ENCODE data around the gene LHFPL4. TPM values are rescaled to one million over a fixed set of nuclear protein-coding genes. Genes with fewer than 3 reads are reported as not detected.

Gene LHFPL4
- total RNA-seq, 1 experiment from 2014 or later = not detected

- H3K4me1 ChIP-seq = no peaks in the 10 kb centered on the region
- Mint-ChIP-seq H3K4me3 (ENCODE audit: unreplicated experiment) (no peak overlapping the region), H3K9me3 (ENCODE audit: unreplicated experiment) (no peaks in the 10 kb centered on the region), H3K4me1 (ENCODE audit: low read depth, unreplicated experiment) (no peaks in the 10 kb centered on the region), H3K27me3 (ENCODE audit: insufficient read depth, unreplicated experiment) (no peaks in the 10 kb centered on the region), H3K27ac (ENCODE audit: unreplicated experiment) (no peak overlapping the region), H3K36me3 (ENCODE audit: insufficient read depth, unreplicated experiment) (peaks cover 85% of the 10 kb centered on the region)
- ChIA-PET POLR2A (no interaction called here), CTCF (no interaction called here)
- H3K9me3 ChIP-seq = no peaks in the 10 kb centered on the region
- H3K36me3 ChIP-seq (ENCODE audit: control insufficient read depth, insufficient read depth, low read length) = peaks cover 1% of the 10 kb centered on the region; the same call in 1 of the 2 replicates
- no peaks in the 10 kb centered on the region for H3K27me3 ChIP-seq (replicated peaks; ENCODE audit: control insufficient read depth, insufficient read depth, low read length)
- no peak for DNase-seq
- intact Hi-C loops (cut with micrococcal nuclease; ENCODE audit: unreplicated experiment) = no loop called here
- H3K4me3 ChIP-seq (ENCODE audit: low read depth, low read length) = no peak overlapping the region
- TF ChIP-seq CTCF (IDR thresholded peaks at IDR 0.05; ENCODE audit: insufficient read depth in 1 of 2, low read depth in 1 of 2, low read length in 1 of 2, severe bottlenecking in 1 of 2, unreplicated experiment in 1 of 2) = no peak
- no TSS peak for BruUV-seq (replicated peaks)
These were observed 103.5 kb downstream of the LHFPL4 start for GRCh38 chr3:9450126-9450525.

- no TSS peak for BruUV-seq (replicated peaks)
- no peaks in the 10 kb centered on the region for H3K9me3 Mint-ChIP-seq (ENCODE audit: unreplicated experiment)
- POLR2A ChIA-PET = no interaction called here
- CTCF ChIA-PET = no interaction called here
- H3K36me3 ChIP-seq (ENCODE audit: control insufficient read depth, insufficient read depth, low read length) = peaks cover 1% of the 10 kb centered on the region; the same call in 1 of the 2 replicates
- no peak for DNase-seq
- H3K4me3 ChIP-seq (ENCODE audit: low read depth, low read length) = no peak overlapping the region
- H3K4me3 Mint-ChIP-seq (ENCODE audit: unreplicated experiment) = no peak overlapping the region
- no peaks in the 10 kb centered on the region for H3K4me1 Mint-ChIP-seq (ENCODE audit: low read depth, unreplicated experiment)
- intact Hi-C loops (cut with micrococcal nuclease; ENCODE audit: unreplicated experiment) = no loop called here
- H3K9me3 ChIP-seq = no peaks in the 10 kb centered on the region
- no peaks in the 10 kb centered on the region for H3K4me1 ChIP-seq
- no peak overlapping the region for H3K27ac Mint-ChIP-seq (ENCODE audit: unreplicated experiment)
- H3K27me3 Mint-ChIP-seq (ENCODE audit: insufficient read depth, unreplicated experiment) = no peaks in the 10 kb centered on the region
- peaks cover 88% of the 10 kb centered on the region for H3K36me3 Mint-ChIP-seq (ENCODE audit: insufficient read depth, unreplicated experiment)
- no peaks in the 10 kb centered on the region for H3K27me3 ChIP-seq (replicated peaks; ENCODE audit: control insufficient read depth, insufficient read depth, low read length)
- no peak for TF ChIP-seq CTCF (IDR thresholded peaks at IDR 0.05; ENCODE audit: insufficient read depth in 1 of 2, low read depth in 1 of 2, low read length in 1 of 2, severe bottlenecking in 1 of 2, unreplicated experiment in 1 of 2)
These were observed 105.0 kb downstream of the LHFPL4 start for GRCh38 chr3:9448643-9449042.

Other genes starting within 250 kb of the LHFPL4 start
- 56.0 and 62.2 TPM in 2 replicates for gene THUMPD3, start 190.8 kb downstream of the LHFPL4 start, total RNA-seq (2022)
- 140 and 155 TPM in 2 replicates for gene SETD5, start 156.2 kb downstream of the LHFPL4 start, total RNA-seq (2022)
- gene MTMR14, start 95.7 kb upstream of the LHFPL4 start, total RNA-seq (2022) = 30.1 and 34.7 TPM in 2 replicates
- not detected in 2 replicates for gene CPNE9, start 150.0 kb upstream of the LHFPL4 start, total RNA-seq (2022)
- 24.7 and 26.0 TPM in 2 replicates for gene BRPF1, start 177.9 kb upstream of the LHFPL4 start, total RNA-seq (2022)
- 24.1 and 25.3 TPM in 2 replicates for gene OGG1, start 196.1 kb upstream of the LHFPL4 start, total RNA-seq (2022)
- gene CAMK1, start 216.1 kb upstream of the LHFPL4 start, total RNA-seq (2022) = 9.7 and 11.9 TPM in 2 replicates
- 49.2 and 49.6 TPM in 2 replicates for gene TADA3, start 238.7 kb upstream of the LHFPL4 start, total RNA-seq (2022)
- gene ARPC4, start 239.3 kb upstream of the LHFPL4 start, total RNA-seq (2022) = 158 and 160 TPM in 2 replicates